BJ (cell line): ENCODE data around the gene USP49. TPM values are rescaled to one million over a fixed set of nuclear protein-coding genes. Genes with fewer than 3 reads are reported as not detected.

Source experiments
- CTCF ChIA-PET: fragments of 350-600 bp; formaldehyde crosslinking; extraction: SDS; loops from one replicate; lab custom pipeline; 2021; ENCODE audit warnings: antibody characterized with exemption, inconsistent platforms; lab: Yijun Ruan, JAX
- POLR2A ChIA-PET: fragments of 300-600 bp; sonication (Branson Sonifier 250); formaldehyde crosslinking; extraction: SDS; loops from one replicate; lab custom pipeline; 2021; ENCODE audit warnings: antibody characterized with exemption; lab: Charles Lee
- DNase-seq: peaks from one replicate; pipeline ENCODE4 v3.0.0-alpha.2; 2011; ENCODE audit warnings: low read depth
- H3K27me3 ChIP-seq: 2 replicates; pipeline ENCODE4 v1.6.0; 2011; ENCODE audit warnings: low read length; ENCODE audit not compliant: control insufficient read depth, insufficient read depth
- H3K36me3 ChIP-seq: 2 replicates; pipeline ENCODE4 v1.5.1; 2011; ENCODE audit warnings: low read length; ENCODE audit not compliant: control insufficient read depth, insufficient read depth
- H3K4me3 ChIP-seq: 2 replicates; pipeline ENCODE4 v1.5.1; 2011; ENCODE audit warnings: low read depth, mild to moderate bottlenecking, control low read depth, low read length
- CTCF ChIP-seq: IDR thresholded peaks from 2 replicates; pipeline ENCODE4 v1.5.1; 2011; ENCODE audit warnings: low read depth, mild to moderate bottlenecking, control low read depth, inconsistent platforms, low read length, moderate library complexity; ENCODE audit not compliant: insufficient read depth
- polyA plus RNA-seq: library from polyadenylated mRNA; depleted of rRNA; stranded (reverse); fragments of >200 nt; gene quantifications from 2 replicates; pipeline ENCODE4 v1.2.3, GENCODE V29; 2011

Gene USP49
- polyA plus RNA-seq, 1 experiment: 1.6 TPM

- Histone ChIP-seq H3K36me3 (no peaks in the 10 kb centered on the region), H3K27me3 (peaks cover 7% of the 10 kb centered on the region), H3K4me3 (no peak overlapping the region)
- no peak for DNase-seq
- ChIA-PET POLR2A (no interaction called here), CTCF (interaction anchor here (0.6 to 0.9 kb wide), 3 partner anchors 11 to 281 kb away, joined by 3 to 4 read pairs (median 3); no protein-coding TSS in a partner anchor)
- no peak for TF ChIP-seq CTCF
Observed at GRCh38 chr6:41750374-41750773, 144.8 kb downstream of the USP49 start.

- Histone ChIP-seq H3K27me3 (peaks cover 5% of the 10 kb centered on the region), H3K36me3 (no peaks in the 10 kb centered on the region), H3K4me3 (no peak overlapping the region)
- ChIA-PET POLR2A (no interaction called here), CTCF (interaction anchor here (1.2 to 2.7 kb wide), 3 partner anchors 11 to 28 kb away, joined by 3 to 9 read pairs (median 3); no protein-coding TSS in a partner anchor)
- no peak for TF ChIP-seq CTCF
- DNase-seq: no peak
Observed at GRCh38 chr6:41748542-41748941, 146.6 kb downstream of the USP49 start.

GRCh38 chr6:41748102-41748477, 147.1 kb downstream of the USP49 start:
- no peak for DNase-seq
- H3K36me3 ChIP-seq: no peaks in the 10 kb centered on the region
- no peak for TF ChIP-seq CTCF
- peaks cover 5% of the 10 kb centered on the region for H3K27me3 ChIP-seq
- no peak overlapping the region for H3K4me3 ChIP-seq
- ChIA-PET CTCF (interaction anchor here (1.2 to 2.7 kb wide), 3 partner anchors 11 to 28 kb away, joined by 3 to 9 read pairs (median 3); no protein-coding TSS in a partner anchor), POLR2A (no interaction called here)

GRCh38 chr6:41747256-41748101, 147.7 kb downstream of the USP49 start, which contains the start of gene PGC:
TSS of gene PGC (minus strand) at chr6:41747397. CDS start at chr6:41747334, 63 bp downstream.
- Histone ChIP-seq H3K27me3 (peaks cover 5% of the 10 kb centered on the region), H3K4me3 (no peak within 1 kb of the TSS), H3K36me3 (no peaks in the 10 kb centered on the region)
- DNase-seq: no peak
- ChIA-PET POLR2A (no interaction called here), CTCF (interaction anchor here (1.2 to 2.7 kb wide), 3 partner anchors 10 to 29 kb away, joined by 3 to 9 read pairs (median 3); no protein-coding TSS in a partner anchor)
- no peak for TF ChIP-seq CTCF

GRCh38 chr6:41746107-41746506, 149.1 kb downstream of the USP49 start:
- POLR2A ChIA-PET: no interaction called here
- DNase-seq: no peak
- no peak overlapping the region for H3K4me3 ChIP-seq
- H3K36me3 ChIP-seq: no peaks in the 10 kb centered on the region
- TF ChIP-seq CTCF: no peak
- CTCF ChIA-PET: no interaction called here
- peaks cover 5% of the 10 kb centered on the region for H3K27me3 ChIP-seq
